HG02571 (cell line): Measurements from ENCODE around the gene C1orf50.
"Not testable (repeated sequence)": the region's sequence is repeated elsewhere in the genome, so short reads cannot be mapped to it uniquely, and the experiment has no call there.

Experiments used
- ATAC-seq: cut with Tn5 transposase; IDR thresholded peaks from one replicate; pipeline ENCODE4 v1.9.1; 2021; ENCODE audit warnings: mild to moderate bottlenecking, moderate library complexity; ENCODE audit not compliant: unreplicated experiment

Gene C1orf50

GRCh38 chr1:42766741-42767509, at the start of gene C1orf50, which contains the start of gene P3H1:
C1orf50 (plus strand) TSS chr1:42767249; CDS start chr1:42767312, 63 bp downstream.
P3H1 (minus strand) TSS chr1:42767028; CDS start chr1:42766971, 57 bp downstream.
- ATAC-seq: peak; percentile 85

- ATAC-seq: no peak
These were observed 46.2 kb upstream of the C1orf50 start for GRCh38 chr1:42720868-42721267.

GRCh38 chr1:42721926-42722325, 45.1 kb upstream of the C1orf50 start:
- ATAC-seq: no peak

- ATAC-seq: not testable (repeated sequence)
These were observed 44.6 kb upstream of the C1orf50 start for GRCh38 chr1:42722403-42722802.

- no peak for ATAC-seq
These were observed 43.5 kb upstream of the C1orf50 start for GRCh38 chr1:42723511-42723910.

GRCh38 chr1:42725820-42726219, 41.2 kb upstream of the C1orf50 start:
- not testable (repeated sequence) for ATAC-seq

GRCh38 chr1:42730002-42730401, 37.0 kb upstream of the C1orf50 start:
- no peak for ATAC-seq

- no peak for ATAC-seq
These were observed 36.1 kb upstream of the C1orf50 start for GRCh38 chr1:42730988-42731387.

GRCh38 chr1:42731585-42731984, 35.5 kb upstream of the C1orf50 start:
- ATAC-seq: no peak

GRCh38 chr1:42732126-42732680, 34.8 kb upstream of the C1orf50 start:
- ATAC-seq: no peak

GRCh38 chr1:42733415-42734200, 33.4 kb upstream of the C1orf50 start:
- ATAC-seq: no peak

GRCh38 chr1:42734201-42735035, 32.6 kb upstream of the C1orf50 start:
- no peak for ATAC-seq

GRCh38 chr1:42735056-42735455, 32.0 kb upstream of the C1orf50 start:
- no peak for ATAC-seq

GRCh38 chr1:42735477-42736105, 31.5 kb upstream of the C1orf50 start:
- no peak for ATAC-seq

GRCh38 chr1:42736152-42736551, 30.9 kb upstream of the C1orf50 start:
- no peak for ATAC-seq

- ATAC-seq: no peak
These were observed 30.4 kb upstream of the C1orf50 start for GRCh38 chr1:42736571-42737200.

- no peak for ATAC-seq
These were observed 29.8 kb upstream of the C1orf50 start for GRCh38 chr1:42737257-42737656.

- no peak for ATAC-seq
These were observed 28.9 kb upstream of the C1orf50 start for GRCh38 chr1:42737986-42738677.

GRCh38 chr1:42738678-42739226, 28.3 kb upstream of the C1orf50 start:
- ATAC-seq: no peak
